Fibroblast of pulmonary artery (primary cell): ENCODE results near the gene ATP6V0C.

Experiments used
- DNase-seq: peaks from one replicate; pipeline ENCODE4 v3.0.0-alpha.2; 2010; ENCODE audit warnings: low read depth
- H3K4me3 ChIP-seq: replicated peaks from 2 replicates; pipeline ENCODE4 v1.5.1; 2011; ENCODE audit warnings: low read depth, mild to moderate bottlenecking, control low read depth, low read length, moderate library complexity
- CTCF ChIP-seq: IDR thresholded peaks from 2 replicates; pipeline ENCODE4 v1.5.1; 2011; ENCODE audit warnings: mild to moderate bottlenecking, control low read depth, low read length, inconsistent platforms; ENCODE audit errors: missing control alignments

ATP6V0C gene

DNA sequence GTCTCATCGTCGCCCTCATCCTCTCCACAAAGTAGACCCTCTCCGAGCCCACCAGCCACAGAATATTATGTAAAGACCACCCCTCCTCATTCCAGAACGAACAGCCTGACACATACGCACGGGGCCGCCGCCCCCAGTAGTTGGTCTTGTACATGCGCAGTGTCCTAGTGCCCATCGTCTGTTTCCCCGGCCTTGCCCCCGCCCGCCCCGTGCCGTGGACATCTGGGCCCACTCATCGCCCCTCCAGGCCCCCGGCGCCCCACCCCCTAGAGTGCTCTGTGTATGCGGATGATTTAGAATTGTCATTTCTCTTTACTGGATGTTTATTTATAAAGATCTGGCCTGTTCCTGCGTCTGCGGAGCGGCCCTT, 5.9 kb downstream of the ATP6V0C start:
- H3K4me3 ChIP-seq: peak overlapping the region; percentile 37
- no peak for DNase-seq
- TF ChIP-seq CTCF: no peak

- peak; percentile 91 for DNase-seq
- peak within 1 kb of the TSS; percentile 76 for H3K4me3 ChIP-seq
- TF ChIP-seq CTCF: no peak
Measured at GRCh38 chr16:2520097-2520783, 6.5 kb downstream of the ATP6V0C start, which contains the start of gene AMDHD2. TSS of gene AMDHD2 (plus strand) at chr16:2520371. CDS start at chr16:2520459, 88 bp downstream.

DNA sequence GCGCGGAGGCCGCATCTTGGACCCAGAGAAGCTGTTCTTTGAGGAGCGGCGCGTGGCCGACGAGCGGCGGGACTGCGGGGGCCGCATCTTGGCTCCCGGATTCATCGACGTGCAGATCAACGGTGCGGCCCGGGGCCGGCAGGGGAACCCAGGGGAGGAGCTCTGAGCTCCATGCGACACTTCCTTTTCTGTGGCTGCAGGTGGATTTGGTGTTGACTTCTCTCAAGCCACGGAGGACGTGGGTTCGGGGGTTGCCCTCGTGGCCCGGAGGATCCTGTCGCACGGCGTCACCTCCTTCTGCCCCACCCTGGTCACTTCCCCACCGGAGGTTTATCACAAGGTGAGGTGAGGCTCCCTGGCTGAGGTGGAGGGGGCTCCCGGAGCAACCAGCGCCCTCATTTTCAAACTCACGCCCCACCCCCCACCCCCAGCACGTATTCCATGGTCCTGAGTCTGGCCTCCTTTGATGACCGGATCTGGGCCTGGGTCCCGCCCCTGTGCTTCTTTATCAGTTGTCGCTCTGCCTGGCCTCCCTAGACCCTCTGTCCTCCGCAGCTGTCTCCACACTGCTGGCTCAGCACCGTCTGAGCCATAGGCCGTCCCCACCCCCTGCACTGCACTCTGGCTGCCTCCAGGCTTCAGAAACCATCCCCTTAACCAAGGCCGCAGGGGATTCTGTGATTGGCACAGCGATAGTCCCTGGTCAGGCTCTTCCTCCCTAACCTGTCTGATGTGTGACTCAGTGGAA, 7.2 kb downstream of the ATP6V0C start:
- DNase-seq: no peak
- peak overlapping the region; percentile 76 for H3K4me3 ChIP-seq
- TF ChIP-seq CTCF: no peak

DNA sequence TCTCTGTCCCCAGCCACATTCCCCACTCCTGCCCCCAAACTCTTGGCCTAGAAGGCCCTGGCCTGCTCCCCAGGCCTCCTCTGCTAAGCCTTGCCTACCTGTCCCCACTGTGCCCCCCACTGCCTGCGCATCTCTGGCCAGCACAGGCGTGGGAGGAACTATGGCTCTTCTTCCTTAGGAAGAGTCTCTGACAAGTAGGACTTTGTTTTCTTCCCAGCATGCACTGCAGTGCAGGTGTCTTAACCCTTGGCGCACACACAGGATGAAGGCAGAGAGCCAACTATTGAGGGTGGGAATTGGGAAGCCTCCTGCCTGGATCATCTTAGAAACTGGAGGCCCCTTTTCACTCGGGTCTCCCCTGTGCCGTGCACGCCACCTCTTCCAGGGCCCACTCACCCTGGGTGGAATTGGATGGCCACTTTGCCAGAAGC, 10.1 kb downstream of the ATP6V0C start:
- no peak overlapping the region for H3K4me3 ChIP-seq
- no peak for TF ChIP-seq CTCF
- no peak for DNase-seq

DNA sequence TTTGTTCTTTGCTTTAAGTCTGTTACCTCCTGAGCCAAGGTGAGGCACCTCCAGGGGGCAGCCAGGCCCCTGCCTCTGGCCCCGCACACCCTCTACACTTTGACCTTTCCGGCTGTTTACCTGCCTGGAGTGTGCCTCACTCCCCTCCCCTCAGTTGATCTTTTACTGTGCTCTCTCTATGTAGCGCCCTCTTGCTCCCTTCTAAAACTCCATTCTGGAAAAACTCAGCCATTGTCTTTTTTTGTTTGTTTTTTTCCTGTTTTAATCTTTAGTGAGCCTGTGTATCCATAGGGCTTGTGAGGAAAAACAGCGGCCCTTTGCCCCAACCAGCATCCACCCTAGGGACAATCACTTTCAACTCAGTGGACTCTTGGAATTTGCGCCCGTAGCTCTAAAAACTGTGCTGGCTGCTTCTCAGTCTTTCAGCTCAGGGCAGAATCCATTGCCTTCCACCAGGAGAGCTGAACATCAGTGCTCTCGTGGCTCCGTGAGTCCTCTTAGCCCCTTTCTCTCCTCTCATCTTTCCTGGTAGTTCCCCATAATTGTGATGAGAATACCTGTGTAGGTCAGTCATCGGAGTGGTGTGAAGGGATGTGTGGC, 10.7 kb downstream of the ATP6V0C start:
- no peak for DNase-seq

DNA sequence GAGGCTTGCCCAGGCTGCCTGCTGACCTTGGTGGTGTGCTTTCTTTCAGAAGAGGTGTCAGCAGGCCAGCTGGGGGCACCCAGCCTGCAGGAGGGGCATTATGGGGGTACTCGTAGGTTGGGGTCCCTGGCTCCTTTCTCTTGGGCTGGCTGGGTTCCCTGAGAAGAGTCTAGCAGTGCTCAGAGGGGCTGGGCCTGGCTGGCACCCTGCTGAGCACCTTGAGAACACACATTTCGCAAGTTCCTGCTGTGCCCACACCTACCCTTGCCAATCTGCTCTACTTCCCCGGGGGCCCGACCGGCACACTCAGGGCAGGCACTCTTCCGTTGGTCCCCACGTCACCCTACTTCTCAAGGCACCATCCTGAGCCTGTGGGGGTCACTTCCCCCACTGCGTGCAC, 12.4 kb downstream of the ATP6V0C start:
- no peak for TF ChIP-seq CTCF
- DNase-seq: no peak
- H3K4me3 ChIP-seq: no peak overlapping the region

More for the DNA sequence above, 10.7 kb downstream of the ATP6V0C start:
- TF ChIP-seq CTCF: no peak
- H3K4me3 ChIP-seq: no peak overlapping the region
